ENCODE data around the gene ISLR.

DNA sequence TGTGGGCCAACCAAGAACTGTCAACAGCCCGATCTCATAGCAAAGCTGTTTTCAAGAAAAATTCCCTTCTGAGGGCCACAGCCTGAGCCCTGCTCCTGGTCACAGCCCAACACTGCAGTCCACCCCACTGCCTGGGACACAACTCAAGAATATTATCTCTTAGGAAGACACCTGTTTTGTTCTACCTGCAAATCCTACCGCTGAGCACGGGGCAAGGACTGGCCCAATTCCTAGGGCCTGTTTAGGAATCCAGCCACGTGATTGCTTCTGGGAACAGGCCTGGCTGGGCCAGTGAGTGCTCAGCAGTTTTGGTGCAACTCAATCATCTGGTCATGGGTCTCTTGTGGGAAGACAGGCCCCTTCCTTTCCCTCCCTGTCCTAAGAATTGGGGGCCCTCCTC lies 34.9 kb upstream of the ISLR start:
- TF ChIP-seq, protein P1, sequence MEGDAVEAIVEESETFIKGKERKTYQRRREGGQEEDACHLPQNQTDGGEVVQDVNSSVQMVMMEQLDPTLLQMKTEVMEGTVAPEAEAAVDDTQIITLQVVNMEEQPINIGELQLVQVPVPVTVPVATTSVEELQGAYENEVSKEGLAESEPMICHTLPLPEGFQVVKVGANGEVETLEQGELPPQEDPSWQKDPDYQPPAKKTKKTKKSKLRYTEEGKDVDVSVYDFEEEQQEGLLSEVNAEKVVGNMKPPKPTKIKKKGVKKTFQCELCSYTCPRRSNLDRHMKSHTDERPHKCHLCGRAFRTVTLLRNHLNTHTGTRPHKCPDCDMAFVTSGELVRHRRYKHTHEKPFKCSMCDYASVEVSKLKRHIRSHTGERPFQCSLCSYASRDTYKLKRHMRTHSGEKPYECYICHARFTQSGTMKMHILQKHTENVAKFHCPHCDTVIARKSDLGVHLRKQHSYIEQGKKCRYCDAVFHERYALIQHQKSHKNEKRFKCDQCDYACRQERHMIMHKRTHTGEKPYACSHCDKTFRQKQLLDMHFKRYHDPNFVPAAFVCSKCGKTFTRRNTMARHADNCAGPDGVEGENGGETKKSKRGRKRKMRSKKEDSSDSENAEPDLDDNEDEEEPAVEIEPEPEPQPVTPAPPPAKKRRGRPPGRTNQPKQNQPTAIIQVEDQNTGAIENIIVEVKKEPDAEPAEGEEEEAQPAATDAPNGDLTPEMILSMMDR (IDR thresholded peaks at IDR 0.05): no peak
- TF ChIP-seq POLR2A (IDR thresholded peaks at IDR 0.05): no peak
- TF ChIP-seq EP300 (IDR thresholded peaks at IDR 0.05): no peak

All from ovary (tissue), 3 donors.